Measurements from ENCODE around the gene PYGO1. TPM values are rescaled to one million over a fixed set of nuclear protein-coding genes. Genes with fewer than 3 reads are reported as not detected.

Gene PYGO1
- total and polyA plus RNA-seq, 2 of the 4 experiments (the other 2 are of a cell fraction) = 3.0 to 6.6 TPM

GRCh38 chr15:55576943-55577342 lies 11.2 kb downstream of the PYGO1 start:
- no peaks in the 10 kb centered on the region for H3K27me3 ChIP-seq (ENCODE audit: control insufficient read depth, insufficient read depth, low read length)
- ChIA-PET CTCF (interaction anchor here (0.6 kb wide), 1 partner anchor 1172 kb away, joined by 10 read pairs; no protein-coding TSS in a partner anchor), POLR2A (ENCODE audit: unreplicated experiment) (no interaction called here)
- no peak overlapping the region for H2BK120ac ChIP-seq (ENCODE audit: low read depth, low read length)
- no peak overlapping the region for H4K91ac ChIP-seq (ENCODE audit: insufficient read depth, low read depth, low read length)
- no peaks in the 10 kb centered on the region for H3K9me1 ChIP-seq (ENCODE audit: insufficient read depth, low read length)
- H4K20me1 ChIP-seq (ENCODE audit: insufficient read depth, low read length) = 0 out of 2 replicates have a peak, but pooled peaks cover 2% of the 10 kb centered on the region
- H3K27ac ChIP-seq (ENCODE audit: insufficient read depth, low read length) = no peak overlapping the region
- ATAC-seq (ENCODE audit: low read depth) (no peak), DNase-seq (no peak)
- no peak overlapping the region for H2AK9ac ChIP-seq (replicated peaks; ENCODE audit: low read depth, low read length, poor library complexity)
- H3K23ac ChIP-seq (ENCODE audit: low read depth, low read length) = no peak overlapping the region
- H3K9ac ChIP-seq (ENCODE audit: low read depth, low read length) = no peak overlapping the region
- no peak overlapping the region for H3K18ac ChIP-seq (ENCODE audit: low read depth, low read length)
- no CpG with 5 or more reads among the region's 6 CpGs for WGBS, 2 experiments (ENCODE audit: extremely low coverage in 2 of 2, insufficient read length in 1 of 2)
- no peak overlapping the region for H3K14ac ChIP-seq (replicated peaks; ENCODE audit: low read depth, low read length)
- no TSS peak for BruUV-seq (replicated peaks)
- H3K4me1 ChIP-seq (ENCODE audit: control insufficient read depth, insufficient read depth, low read length) = no peaks in the 10 kb centered on the region
- no peak overlapping the region for H3K4me3 ChIP-seq (ENCODE audit: insufficient read depth, low read depth, low read length)
- no peak overlapping the region for H3K4me2 ChIP-seq (ENCODE audit: low read depth, low read length)
- no peak overlapping the region for H3K4ac ChIP-seq (ENCODE audit: low read depth, low read length)
- no peak overlapping the region for H2AFZ ChIP-seq (replicated peaks; ENCODE audit: low read length, poor library complexity)
- no peak overlapping the region for H4K5ac ChIP-seq (ENCODE audit: low read depth, low read length)
- H2BK5ac ChIP-seq (ENCODE audit: low read depth, low read length, poor library complexity, severe bottlenecking) = no peak overlapping the region
- in situ Hi-C loops (cut with MboI; ENCODE audit: low sequenced_read_pairs) (no loop called here), intact Hi-C loops (cut with micrococcal nuclease) (no loop called here), dilution Hi-C loops (cut with HindIII; ENCODE audit: low sequenced_read_pairs, unreplicated experiment) (no loop called here)
- 0 out of 4 replicates have a peak, but pooled peaks cover 0 to 5% of the 10 kb centered on the region in 2 experiments for H3K79me1 ChIP-seq (ENCODE audit: low read depth in 1 of 2, low read length in 2 of 2)
- H3K56ac ChIP-seq (ENCODE audit: extremely low read depth, insufficient read depth, low read length) = no peak overlapping the region
- H2BK20ac ChIP-seq (ENCODE audit: low read depth, low read length) = no peak overlapping the region
- TF ChIP-seq FOS (IDR thresholded peaks at IDR 0.05; ENCODE audit: low read depth, low read length) (no peak), SMC3 (IDR thresholded peaks at IDR 0.05; ENCODE audit: low read depth, low read length) (no peak), NFE2L2 (IDR thresholded peaks at IDR 0.05; ENCODE audit: low read depth, low read length) (no peak), POLR2A (IDR thresholded peaks at IDR 0.05; ENCODE audit: low read depth, low read length) (no peak), MAFK (IDR thresholded peaks at IDR 0.05; ENCODE audit: low read depth, low read length) (no peak), MAZ (IDR thresholded peaks at IDR 0.05; ENCODE audit: borderline replicate concordance, low read depth, low read length) (no peak), CEBPB (IDR thresholded peaks at IDR 0.05; ENCODE audit: low read depth, low read length) (no peak), RCOR1 (IDR thresholded peaks at IDR 0.05; ENCODE audit: insufficient replicate concordance, low read length) (no peak), BHLHE40 (IDR thresholded peaks at IDR 0.05; ENCODE audit: low read depth, low read length) (no peak), MXI1 (IDR thresholded peaks at IDR 0.05; ENCODE audit: borderline replicate concordance, low read depth, low read length) (no peak), RAD21 (IDR thresholded peaks at IDR 0.05; ENCODE audit: low read length) (no peak), RFX5 (IDR thresholded peaks at IDR 0.05; ENCODE audit: low read depth, low read length) (no peak), ELK1 (IDR thresholded peaks at IDR 0.05; ENCODE audit: borderline replicate concordance, low read depth, low read length) (no peak), CHD1 (IDR thresholded peaks at IDR 0.05; ENCODE audit: low read depth, low read length) (no peak), CTCF (conservative IDR thresholded peaks at IDR 0.05; ENCODE audit: low read depth, low read length) (no peak), USF2 (IDR thresholded peaks at IDR 0.05; ENCODE audit: low read depth, low read length) (no peak)
- no peak overlapping the region for H4K8ac ChIP-seq (ENCODE audit: low read depth in 2 of 2, low read length in 2 of 2)
- H3K9me3 ChIP-seq (ENCODE audit: control insufficient read depth, insufficient read depth, low read length) = no peaks in the 10 kb centered on the region
- no peak overlapping the region for H2AK5ac ChIP-seq (ENCODE audit: low read depth, low read length)
- no peaks in the 10 kb centered on the region for H3K36me3 ChIP-seq (ENCODE audit: control insufficient read depth, insufficient read depth, low read length)
- no peak overlapping the region for H2BK15ac ChIP-seq (ENCODE audit: low read depth, low read length)

Data from IMR-90 (cell line).